Mesendoderm (in vitro differentiated cells): Measurements from ENCODE around the gene GALK2.

ENCODE experiments used
- DNase-seq: peaks from one replicate; pipeline ENCODE4 v3.0.0; 2013
- H2AK5ac ChIP-seq: 2 replicates; pipeline ENCODE4 v1.6.1; 2013; ENCODE audit warnings: low read length, inconsistent platforms
- H2BK120ac ChIP-seq: 2 replicates; pipeline ENCODE4 v1.6.1; 2013; ENCODE audit warnings: low read depth, mild to moderate bottlenecking, low read length, moderate library complexity, mixed read lengths
- H2BK15ac ChIP-seq: replicated peaks from 2 replicates; pipeline ENCODE4 v1.6.1; 2013; ENCODE audit warnings: low read depth, mild to moderate bottlenecking, moderate library complexity
- H2BK5ac ChIP-seq: 2 replicates; pipeline ENCODE4 v1.6.1; 2013; ENCODE audit warnings: low read length, inconsistent platforms
- H3K18ac ChIP-seq: 2 replicates; pipeline ENCODE4 v1.6.1; 2013; ENCODE audit warnings: mild to moderate bottlenecking, low read length, mixed read lengths
- H3K23ac ChIP-seq: one replicate; pipeline ENCODE4 v1.6.1; 2013; ENCODE audit warnings: low read length
- H3K27ac ChIP-seq: 2 replicates; pipeline ENCODE4 v1.5.1; 2013; ENCODE audit warnings: low read depth, mild to moderate bottlenecking, inconsistent platforms, low read length, moderate library complexity
- H3K27me3 ChIP-seq: 2 replicates; pipeline ENCODE4 v1.6.1; 2013; ENCODE audit warnings: low read length, control low read depth, mild to moderate bottlenecking, inconsistent platforms; ENCODE audit not compliant: insufficient read depth, poor library complexity
- H3K36me3 ChIP-seq: 2 replicates; pipeline ENCODE4 v1.6.1; 2013; ENCODE audit warnings: low read length, inconsistent platforms; ENCODE audit not compliant: control insufficient read depth, insufficient read depth
- H3K4ac ChIP-seq: one replicate; pipeline ENCODE4 v1.6.1; 2013; ENCODE audit warnings: low read depth, mild to moderate bottlenecking, low read length, moderate library complexity
- H3K4me1 ChIP-seq: 2 replicates; pipeline ENCODE4 v1.6.1; 2013; ENCODE audit warnings: low read depth, low read length, inconsistent platforms; ENCODE audit not compliant: control insufficient read depth
- H3K4me2 ChIP-seq: 2 replicates; pipeline ENCODE4 v1.6.1; 2013; ENCODE audit warnings: low read length
- H3K4me3 ChIP-seq: 2 replicates; pipeline ENCODE4 v1.5.1; 2013; ENCODE audit warnings: mild to moderate bottlenecking, low read length
- H3K56ac ChIP-seq: one replicate; pipeline ENCODE4 v1.6.1; 2013; ENCODE audit warnings: low read length
- H3K79me1 ChIP-seq: 2 replicates; pipeline ENCODE4 v1.6.1; 2013; ENCODE audit warnings: low read length, inconsistent platforms
- H3K79me2 ChIP-seq: 2 replicates; pipeline ENCODE4 v1.6.1; 2013; ENCODE audit warnings: mild to moderate bottlenecking, low read length; ENCODE audit not compliant: control insufficient read depth, insufficient read depth
- H3K9ac ChIP-seq: 2 replicates; pipeline ENCODE4 v1.6.1; 2013; ENCODE audit warnings: low read length, inconsistent platforms
- H4K5ac ChIP-seq: one replicate; pipeline ENCODE4 v1.6.1; 2013; ENCODE audit warnings: low read length
- H4K8ac ChIP-seq: one replicate; pipeline ENCODE4 v1.6.1; 2013; ENCODE audit warnings: low read depth, mild to moderate bottlenecking, control low read depth, low read length, moderate library complexity
- WGBS: extraction: QIAGEN DNeasy Blood & Tissue Kit; methylation state at CpG from one replicate; pipeline ENCODE4 v1.1.7; 2013; ENCODE audit warnings: low lambda C conversion rate, missing lambda C conversion rate; ENCODE audit not compliant: insufficient coverage; ENCODE audit errors: extremely low coverage; 5-methylcytosine and 5-hydroxymethylcytosine counted together

GALK2 gene

DNA sequence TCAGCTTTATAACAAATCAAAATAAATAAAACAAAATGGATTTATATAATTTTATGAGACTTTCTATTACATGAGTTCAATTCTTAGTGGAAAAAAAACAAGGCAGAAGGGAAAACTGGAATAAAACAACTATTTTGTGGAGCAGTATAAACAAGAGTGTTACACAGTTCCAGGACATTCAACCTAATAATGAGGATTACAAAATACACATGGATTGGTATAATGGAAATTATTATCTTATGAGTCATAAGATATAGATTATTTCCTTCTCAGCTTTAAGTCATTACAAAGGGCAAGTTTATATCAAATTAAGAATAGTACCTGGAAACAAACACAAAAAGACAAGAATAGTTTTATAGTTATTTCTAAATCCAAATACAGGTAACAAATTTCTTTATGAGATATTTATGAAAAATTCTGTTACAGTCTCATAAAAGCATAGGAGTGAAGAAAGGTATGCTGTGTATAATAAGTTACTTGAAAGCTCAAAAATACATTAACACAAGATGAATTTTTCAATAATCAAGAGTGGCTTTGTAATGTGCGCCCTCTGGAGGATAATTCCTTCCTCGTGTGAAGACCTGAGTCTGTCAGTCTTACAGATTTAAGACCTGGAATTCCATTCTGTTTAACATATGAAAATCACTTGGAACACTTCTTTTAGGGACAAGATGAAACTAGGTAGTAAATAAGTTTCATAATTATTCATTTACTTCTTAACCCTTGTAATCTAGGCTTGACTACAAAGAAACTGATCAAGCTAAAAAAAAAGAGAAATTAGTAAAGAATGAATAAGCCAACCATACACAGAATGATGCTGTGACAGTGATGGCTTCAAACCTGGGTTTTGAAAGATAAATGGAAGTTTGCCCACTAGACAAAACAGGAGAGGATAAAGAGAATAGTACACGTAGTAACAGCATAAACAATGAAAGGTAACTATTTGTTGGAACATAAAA is 24.1 kb upstream of the GALK2 start:
- Histone ChIP-seq H3K9ac (no peak overlapping the region), H3K4me2 (no peak overlapping the region), H4K8ac (no peak overlapping the region), H3K23ac (no peak overlapping the region), H2BK5ac (no peak overlapping the region), H3K4me1 (no peaks in the 10 kb centered on the region), H3K79me2 (peaks cover 27% of the 10 kb centered on the region), H3K27me3 (no peaks in the 10 kb centered on the region), H3K4me3 (no peak overlapping the region), H2BK120ac (no peak overlapping the region), H3K56ac (no peak overlapping the region), H4K5ac (no peak overlapping the region), H2BK15ac (no peak overlapping the region), H3K4ac (no peak overlapping the region), H3K36me3 (peaks cover 3% of the 10 kb centered on the region), H3K18ac (no peak overlapping the region), H3K79me1 (peaks cover 7% of the 10 kb centered on the region), H3K27ac (no peak overlapping the region), H2AK5ac (no peak overlapping the region)
- no CpG with 5 or more reads among the region's 3 CpGs for whole genome bisulfite sequencing
- DNase-seq: peak; percentile 62

DNA sequence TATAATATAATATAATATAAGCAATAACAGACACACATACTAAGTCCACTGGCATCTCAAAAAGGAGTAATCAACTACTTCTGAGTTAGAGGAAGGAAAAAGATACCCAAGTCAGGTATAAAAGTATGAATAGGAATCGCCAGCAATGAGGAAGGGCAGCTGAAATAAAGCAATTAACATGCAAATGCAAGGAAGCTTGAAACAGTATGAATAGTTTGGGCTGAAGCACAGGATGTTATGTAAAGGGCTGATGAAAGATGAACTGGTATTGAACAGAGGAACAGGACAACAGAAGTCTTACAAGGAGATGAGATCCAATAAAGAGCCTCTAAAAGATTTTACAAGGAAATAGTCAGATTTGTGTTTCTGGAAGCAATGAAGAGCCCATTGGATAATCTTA is 21.7 kb upstream of the GALK2 start:
- DNase-seq: no peak

DNA sequence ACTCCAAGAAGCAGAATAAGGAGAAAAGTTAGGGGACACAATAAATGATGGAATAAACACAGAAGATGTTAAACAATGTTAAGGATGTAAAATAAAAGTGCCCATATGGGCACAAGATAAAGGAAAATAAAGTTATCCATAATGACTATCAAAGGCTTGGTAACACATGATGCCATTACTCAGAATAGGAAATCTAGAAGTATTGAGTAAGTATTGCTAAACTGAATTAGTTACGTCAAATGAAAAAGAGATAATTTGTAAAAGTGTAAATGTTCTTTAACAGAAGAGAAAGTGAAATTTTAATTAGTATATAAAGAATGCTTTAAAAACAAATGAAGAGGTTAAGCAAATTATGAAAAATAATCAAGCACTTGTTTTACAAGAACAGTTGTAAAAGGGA is 21.3 kb upstream of the GALK2 start:
- DNase-seq: no peak
- Histone ChIP-seq H4K5ac (no peak overlapping the region), H3K4me1 (no peaks in the 10 kb centered on the region), H3K9ac (no peak overlapping the region), H2BK15ac (no peak overlapping the region), H3K23ac (no peak overlapping the region), H2AK5ac (no peak overlapping the region), H2BK120ac (no peak overlapping the region), H3K27me3 (no peaks in the 10 kb centered on the region), H3K56ac (no peak overlapping the region), H3K4me2 (no peak overlapping the region), H3K18ac (no peak overlapping the region), H3K79me1 (peaks cover 2% of the 10 kb centered on the region), H3K36me3 (no peaks in the 10 kb centered on the region), H4K8ac (no peak overlapping the region), H3K79me2 (peaks cover 47% of the 10 kb centered on the region), H2BK5ac (no peak overlapping the region), H3K27ac (no peak overlapping the region), H3K4ac (no peak overlapping the region), H3K4me3 (no peak overlapping the region)
- WGBS: 100% methylated on average over 1 of the region's 1 CpG

More for the DNA sequence above, 21.7 kb upstream of the GALK2 start:
- Histone ChIP-seq H3K4me3 (no peak overlapping the region), H3K18ac (no peak overlapping the region), H2BK15ac (no peak overlapping the region), H3K9ac (no peak overlapping the region), H3K4me2 (no peak overlapping the region), H3K4ac (no peak overlapping the region), H3K56ac (no peak overlapping the region), H2AK5ac (no peak overlapping the region), H3K27ac (no peak overlapping the region), H2BK5ac (no peak overlapping the region), H3K23ac (no peak overlapping the region), H3K79me2 (peaks cover 43% of the 10 kb centered on the region), H3K4me1 (no peaks in the 10 kb centered on the region), H2BK120ac (no peak overlapping the region), H3K27me3 (no peaks in the 10 kb centered on the region), H4K5ac (no peak overlapping the region), H3K79me1 (peaks cover 2% of the 10 kb centered on the region), H3K36me3 (no peaks in the 10 kb centered on the region), H4K8ac (no peak overlapping the region)
- no CpG with 5 or more reads among the region's 1 CpG for WGBS

DNA sequence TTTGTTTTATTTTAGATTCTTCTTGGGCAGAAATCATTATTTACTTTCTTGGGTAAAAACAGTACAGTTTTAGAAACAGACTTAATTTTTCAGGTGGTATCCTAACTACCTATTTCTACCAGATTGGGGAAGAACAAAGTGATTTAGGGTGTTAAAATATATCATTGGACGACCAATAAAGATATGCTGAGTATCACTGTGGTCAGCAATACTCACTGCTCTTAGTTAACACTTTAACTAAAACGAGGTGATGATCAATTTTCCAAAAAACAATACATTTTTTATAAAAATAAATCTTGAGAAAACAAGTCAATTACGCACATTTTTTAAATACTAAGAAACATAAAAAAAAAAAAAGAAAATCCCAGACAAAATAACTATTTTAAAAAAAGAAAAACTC is 18.2 kb upstream of the GALK2 start:
- peaks cover 53% of the 10 kb centered on the region for H3K79me2 ChIP-seq
- no peak overlapping the region for H2BK5ac ChIP-seq
- no peak overlapping the region for H3K4me3 ChIP-seq
- no peak overlapping the region for H4K8ac ChIP-seq
- no peaks in the 10 kb centered on the region for H3K36me3 ChIP-seq
- H3K4me2 ChIP-seq: no peak overlapping the region
- H3K18ac ChIP-seq: no peak overlapping the region
- no peak overlapping the region for H3K9ac ChIP-seq
- DNase-seq: no peak
- H4K5ac ChIP-seq: no peak overlapping the region
- H3K56ac ChIP-seq: no peak overlapping the region
- no peak overlapping the region for H3K4ac ChIP-seq
- H2BK120ac ChIP-seq: no peak overlapping the region
- H2AK5ac ChIP-seq: no peak overlapping the region
- peaks cover 2% of the 10 kb centered on the region for H3K79me1 ChIP-seq
- no peak overlapping the region for H2BK15ac ChIP-seq
- no peaks in the 10 kb centered on the region for H3K27me3 ChIP-seq
- WGBS: no CpG with 5 or more reads among the region's 3 CpGs
- H3K4me1 ChIP-seq: no peaks in the 10 kb centered on the region
- no peak overlapping the region for H3K27ac ChIP-seq
- no peak overlapping the region for H3K23ac ChIP-seq

DNA sequence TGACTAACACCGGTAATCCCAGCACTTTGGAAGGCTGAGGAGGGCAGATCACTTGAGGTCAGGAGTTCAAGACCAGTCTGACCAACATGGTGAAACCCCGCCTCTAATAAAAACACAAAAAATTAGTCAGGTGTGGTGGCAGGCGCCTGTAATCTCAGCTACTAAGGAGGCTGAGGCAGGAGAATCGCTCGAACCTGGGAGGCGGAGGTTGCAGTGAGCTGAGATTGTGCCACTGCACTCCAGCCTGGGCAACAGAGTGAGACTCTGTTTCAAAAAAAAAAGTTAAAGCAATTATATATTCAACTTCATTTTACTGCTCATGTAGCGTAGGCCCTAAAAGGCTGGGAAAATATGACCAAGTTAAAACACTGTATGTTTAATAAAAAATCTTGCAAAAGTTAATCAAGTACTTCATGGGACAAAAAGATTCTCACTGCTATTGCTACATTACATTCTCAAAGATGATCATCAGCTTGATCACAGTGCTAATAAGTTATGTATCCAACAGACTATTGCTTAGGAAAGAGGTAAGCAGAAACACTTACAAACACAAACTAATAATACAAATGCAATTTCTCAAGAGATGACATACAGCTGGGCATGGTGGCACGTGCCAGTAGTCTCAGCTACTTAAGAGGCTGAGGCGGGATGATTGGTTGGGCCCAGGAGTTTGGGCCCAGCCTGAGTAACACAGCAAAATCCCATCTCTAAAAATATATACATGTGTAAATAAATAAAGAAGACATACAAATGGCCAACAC is 17.3 kb upstream of the GALK2 start:
- peaks cover 52% of the 10 kb centered on the region for H3K79me2 ChIP-seq
- H2BK5ac ChIP-seq: no peak overlapping the region
- H4K5ac ChIP-seq: no peak overlapping the region
- no peak overlapping the region for H3K4ac ChIP-seq
- H3K18ac ChIP-seq: no peak overlapping the region
- H3K36me3 ChIP-seq: no peaks in the 10 kb centered on the region
- no peak overlapping the region for H3K27ac ChIP-seq
- no peak overlapping the region for H2BK15ac ChIP-seq
- H3K23ac ChIP-seq: no peak overlapping the region
- H2AK5ac ChIP-seq: no peak overlapping the region
- WGBS: no CpG with 5 or more reads among the region's 9 CpGs
- peaks cover 1% of the 10 kb centered on the region for H3K79me1 ChIP-seq
- H3K4me1 ChIP-seq: no peaks in the 10 kb centered on the region
- H3K56ac ChIP-seq: no peak overlapping the region
- no peak overlapping the region for H3K4me2 ChIP-seq
- no peaks in the 10 kb centered on the region for H3K27me3 ChIP-seq
- peak overlapping the region; percentile 56 for H4K8ac ChIP-seq
- H2BK120ac ChIP-seq: no peak overlapping the region
- H3K4me3 ChIP-seq: no peak overlapping the region
- DNase-seq: no peak
- no peak overlapping the region for H3K9ac ChIP-seq
